Peyer's patch (tissue), 4 donors: ENCODE results near the gene SMIM12.

Experiments used
- CTCF ChIP-seq, 6 experiments: fragments of 450-650 bp in 4 of 6; fragments of 200-600 bp in 2 of 6; sonication (generic) in 1 of 6; IDR thresholded peaks; one replicate each; pipeline ENCODE4 v1.5.1; 2017 to 2019; ENCODE audit warnings: antibody characterized with exemption in 6 of 6, mild to moderate bottlenecking in 3 of 6, moderate library complexity in 1 of 6
- POLR2A ChIP-seq, 2 donors: fragments of 450-650 bp; IDR thresholded peaks; one replicate each; pipeline ENCODE4 v1.5.1; 2017; ENCODE audit warnings: antibody characterized with exemption in 2 of 2, mild to moderate bottlenecking in 2 of 2, moderate library complexity in 2 of 2

- TF ChIP-seq CTCF (IDR thresholded peaks at IDR 0.05) (no peak), POLR2A (IDR thresholded peaks at IDR 0.05) (no peak)
Measured at GRCh38 chr1:34869760-34870159, 10.2 kb upstream of the SMIM12 start.
